ENCODE measurements around the gene DSTYK. TPM values are rescaled to one million over a fixed set of nuclear protein-coding genes. Genes with fewer than 3 reads are reported as not detected.
A peak's percentile ranks its signal among the peaks of the same experiment; 100 is the strongest.
"Not testable (repeated sequence)": the region's sequence is repeated elsewhere in the genome, so short reads cannot be mapped to it uniquely, and the experiment has no call there.

DSTYK gene
- total RNA-seq, 1 donor from 2014 or later = 11.3 TPM

DNA sequence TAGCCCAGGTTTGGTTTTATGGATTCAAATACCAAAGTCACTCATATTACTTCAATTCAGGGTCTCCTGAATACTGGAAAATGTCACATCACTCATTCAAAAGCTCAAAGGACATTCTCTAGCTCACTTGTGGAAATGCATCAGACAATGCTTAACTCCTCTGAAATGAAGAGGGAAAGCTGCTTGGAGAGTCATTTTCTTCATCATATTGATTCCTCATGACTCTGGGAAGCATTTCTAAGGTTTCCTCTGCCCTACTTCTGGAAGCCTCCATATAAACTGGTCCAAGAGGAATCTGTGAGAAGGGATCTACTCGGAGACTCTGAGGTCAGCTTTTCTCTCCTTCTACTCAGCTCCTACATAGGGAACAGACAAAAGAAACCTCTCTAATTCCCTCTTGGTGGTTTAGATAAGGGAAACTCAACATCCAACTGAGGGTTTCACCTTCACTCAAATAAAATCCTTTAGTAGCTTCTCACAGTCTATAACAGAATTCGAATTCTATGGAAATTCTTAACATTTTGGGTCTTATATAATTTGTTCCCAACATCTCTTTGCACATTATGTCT, 53.4 kb downstream of the DSTYK start:
- no peaks in the 10 kb centered on the region for H3K27me3 ChIP-seq (ENCODE audit: control insufficient read depth, insufficient read depth, low read length)
- no peak overlapping the region for H3K4me3 ChIP-seq (ENCODE audit: low read depth, low read length)
- peaks cover 11% of the 10 kb centered on the region for H3K36me3 ChIP-seq (ENCODE audit: control insufficient read depth, insufficient read depth, low read length)
- FAIRE-seq (no peak), DNase-seq (ENCODE audit: low read depth) (no peak)
- TF ChIP-seq, protein P1, sequence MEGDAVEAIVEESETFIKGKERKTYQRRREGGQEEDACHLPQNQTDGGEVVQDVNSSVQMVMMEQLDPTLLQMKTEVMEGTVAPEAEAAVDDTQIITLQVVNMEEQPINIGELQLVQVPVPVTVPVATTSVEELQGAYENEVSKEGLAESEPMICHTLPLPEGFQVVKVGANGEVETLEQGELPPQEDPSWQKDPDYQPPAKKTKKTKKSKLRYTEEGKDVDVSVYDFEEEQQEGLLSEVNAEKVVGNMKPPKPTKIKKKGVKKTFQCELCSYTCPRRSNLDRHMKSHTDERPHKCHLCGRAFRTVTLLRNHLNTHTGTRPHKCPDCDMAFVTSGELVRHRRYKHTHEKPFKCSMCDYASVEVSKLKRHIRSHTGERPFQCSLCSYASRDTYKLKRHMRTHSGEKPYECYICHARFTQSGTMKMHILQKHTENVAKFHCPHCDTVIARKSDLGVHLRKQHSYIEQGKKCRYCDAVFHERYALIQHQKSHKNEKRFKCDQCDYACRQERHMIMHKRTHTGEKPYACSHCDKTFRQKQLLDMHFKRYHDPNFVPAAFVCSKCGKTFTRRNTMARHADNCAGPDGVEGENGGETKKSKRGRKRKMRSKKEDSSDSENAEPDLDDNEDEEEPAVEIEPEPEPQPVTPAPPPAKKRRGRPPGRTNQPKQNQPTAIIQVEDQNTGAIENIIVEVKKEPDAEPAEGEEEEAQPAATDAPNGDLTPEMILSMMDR (IDR thresholded peaks at IDR 0.05; ENCODE audit: insufficient read depth, low read length, severe bottlenecking) = no peak

GRCh38 chr1:205155665-205156377, 55.7 kb downstream of the DSTYK start:
- H3K36me3 ChIP-seq (ENCODE audit: control insufficient read depth, insufficient read depth, low read length); DNase-seq (ENCODE audit: low read depth); H3K4me3 ChIP-seq (ENCODE audit: low read depth, low read length); FAIRE-seq; H3K27me3 ChIP-seq (ENCODE audit: control insufficient read depth, insufficient read depth, low read length): not testable (repeated sequence)

DNA sequence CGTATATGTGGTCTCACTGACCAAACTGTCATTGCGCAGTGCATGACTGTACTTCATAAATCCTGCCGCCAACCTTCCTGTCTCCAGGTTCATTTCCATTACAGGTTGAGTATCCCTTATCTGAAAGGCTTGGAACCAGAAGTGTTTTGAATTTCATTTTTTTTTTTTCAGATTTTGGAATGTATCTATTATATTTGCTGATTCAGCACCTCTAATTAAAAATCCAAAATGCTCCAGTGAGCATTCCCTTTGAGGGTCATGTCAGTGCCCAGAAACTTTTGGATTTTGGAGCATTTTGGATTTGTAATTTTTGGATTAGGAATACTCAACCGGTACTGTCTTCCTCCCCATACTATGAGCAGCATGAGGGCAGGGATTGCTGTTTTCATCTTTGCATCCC, 59.0 kb downstream of the DSTYK start:
- no peak overlapping the region for H3K4me3 ChIP-seq (ENCODE audit: low read depth, low read length)
- H3K27me3 ChIP-seq (ENCODE audit: control insufficient read depth, insufficient read depth, low read length) = no peaks in the 10 kb centered on the region
- no peaks in the 10 kb centered on the region for H3K36me3 ChIP-seq (ENCODE audit: control insufficient read depth, insufficient read depth, low read length)
- TF ChIP-seq, protein P1 (IDR thresholded peaks at IDR 0.05; ENCODE audit: insufficient read depth, low read length, severe bottlenecking) = no peak
- no peak for DNase-seq (ENCODE audit: low read depth)
- FAIRE-seq = no peak

DNA sequence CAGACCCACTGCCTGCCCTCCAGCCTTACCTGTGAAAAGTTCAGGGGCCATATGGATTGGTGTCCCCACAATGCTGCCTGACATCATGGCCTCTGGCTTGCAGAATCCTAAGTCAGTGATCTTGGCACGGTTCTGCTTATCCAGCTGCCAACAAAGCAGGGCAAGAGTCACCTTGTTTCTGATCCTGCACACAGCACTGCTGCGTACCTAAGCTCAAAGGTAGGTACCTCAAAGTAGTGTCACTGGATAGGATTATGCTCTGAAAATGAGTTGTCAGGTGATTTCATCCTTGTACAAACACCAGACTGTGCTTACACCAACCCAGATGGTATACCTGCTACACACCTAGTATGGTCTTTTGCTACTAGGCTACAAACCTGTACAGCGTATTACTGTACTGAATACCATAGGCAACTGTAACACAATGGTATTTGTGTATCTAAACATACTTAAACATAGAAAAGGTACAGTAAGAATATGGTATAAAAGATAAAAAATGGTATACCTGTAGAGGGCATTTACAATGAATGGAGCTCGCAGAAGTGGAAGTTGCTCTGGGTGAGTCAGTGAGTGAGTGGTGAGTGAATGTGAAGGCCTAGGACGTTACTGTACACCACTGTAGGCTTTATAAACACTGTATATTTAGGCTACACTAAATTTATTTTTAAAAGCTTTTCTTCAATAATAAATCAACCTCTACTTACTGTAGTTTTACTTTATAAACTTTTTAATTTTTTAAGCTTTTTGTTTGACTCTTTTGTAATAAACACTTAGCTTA, 60.7 kb downstream of the DSTYK start:
- DNase-seq (ENCODE audit: low read depth) (peak; percentile 52), FAIRE-seq (no peak)
- no peak overlapping the region for H3K4me3 ChIP-seq (ENCODE audit: low read depth, low read length)
- TF ChIP-seq, protein P1 (IDR thresholded peaks at IDR 0.05; ENCODE audit: insufficient read depth, low read length, severe bottlenecking) = no peak
- H3K27me3 ChIP-seq (ENCODE audit: control insufficient read depth, insufficient read depth, low read length) = no peaks in the 10 kb centered on the region
- H3K36me3 ChIP-seq (ENCODE audit: control insufficient read depth, insufficient read depth, low read length) = no peaks in the 10 kb centered on the region

DNA sequence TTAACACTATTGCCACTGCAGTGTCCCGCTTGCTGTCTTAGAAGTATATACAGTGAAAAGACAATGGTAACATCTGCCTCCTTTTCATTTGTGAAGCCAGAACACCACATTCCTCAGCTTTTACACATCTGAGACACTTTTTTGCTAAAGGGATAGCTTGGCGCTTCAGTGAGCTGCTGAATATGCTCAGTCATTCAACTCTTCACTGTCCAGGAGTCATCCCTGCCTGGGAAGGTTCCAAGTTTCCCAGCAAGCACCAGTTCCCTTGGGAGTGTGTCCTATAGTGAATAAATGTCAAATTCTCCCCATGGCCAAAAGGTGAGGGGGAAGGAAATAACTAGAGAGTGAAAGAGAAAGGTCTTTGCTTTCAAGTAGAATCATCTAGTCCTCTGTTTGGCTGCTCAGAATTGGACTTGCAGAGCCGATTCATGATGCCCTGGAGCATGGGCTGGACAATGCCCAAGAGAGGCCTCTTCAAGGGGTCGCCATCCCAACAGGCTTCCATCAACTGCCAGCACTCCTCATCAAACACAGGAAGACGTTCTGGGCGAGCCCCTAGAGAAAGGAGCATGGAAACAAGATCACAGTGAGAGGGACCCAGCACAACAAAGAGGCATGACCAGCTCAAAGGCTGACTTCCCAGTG, 64.2 kb downstream of the DSTYK start:
- DNase-seq (ENCODE audit: low read depth) (peak; percentile 21), FAIRE-seq (no peak)
- Histone ChIP-seq H3K4me3 (ENCODE audit: low read depth, low read length) (no peak overlapping the region), H3K36me3 (ENCODE audit: control insufficient read depth, insufficient read depth, low read length) (no peaks in the 10 kb centered on the region), H3K27me3 (ENCODE audit: control insufficient read depth, insufficient read depth, low read length) (no peaks in the 10 kb centered on the region)
- TF ChIP-seq, protein P1 (IDR thresholded peaks at IDR 0.05; ENCODE audit: insufficient read depth, low read length, severe bottlenecking) = no peak

- TF ChIP-seq, protein P1 (IDR thresholded peaks at IDR 0.05; ENCODE audit: insufficient read depth, low read length, severe bottlenecking) = no peak
- Histone ChIP-seq H3K36me3 (ENCODE audit: control insufficient read depth, insufficient read depth, low read length) (no peaks in the 10 kb centered on the region), H3K4me3 (ENCODE audit: low read depth, low read length) (no peak overlapping the region), H3K27me3 (ENCODE audit: control insufficient read depth, insufficient read depth, low read length) (no peaks in the 10 kb centered on the region)
- peak; percentile 17 for DNase-seq (ENCODE audit: low read depth)
- FAIRE-seq = no peak
These were observed 66.8 kb downstream of the DSTYK start for GRCh38 chr1:205144751-205145150.

Measured in bronchial epithelial cell (primary cell).